GM21423 (cell line): ENCODE results near the gene IQCB1.
"Not testable (repeated sequence)": the region's sequence is repeated elsewhere in the genome, so short reads cannot be mapped to it uniquely, and the experiment has no call there.

Experiments
- ATAC-seq: cut with Tn5 transposase; IDR thresholded peaks from one replicate; pipeline ENCODE4 v1.9.1; 2021; ENCODE audit warnings: mild to moderate bottlenecking, moderate library complexity; ENCODE audit not compliant: unreplicated experiment

IQCB1 gene

GRCh38 chr3:121834671-121835464 is at the start of gene IQCB1, which contains the start of gene EAF2:
IQCB1 (minus strand) TSS chr3:121835060; CDS start chr3:121828960, 6,100 bp downstream.
EAF2 (plus strand) TSS chr3:121835209; CDS start chr3:121835286, 77 bp downstream.
- ATAC-seq = peak; percentile 97

DNA sequence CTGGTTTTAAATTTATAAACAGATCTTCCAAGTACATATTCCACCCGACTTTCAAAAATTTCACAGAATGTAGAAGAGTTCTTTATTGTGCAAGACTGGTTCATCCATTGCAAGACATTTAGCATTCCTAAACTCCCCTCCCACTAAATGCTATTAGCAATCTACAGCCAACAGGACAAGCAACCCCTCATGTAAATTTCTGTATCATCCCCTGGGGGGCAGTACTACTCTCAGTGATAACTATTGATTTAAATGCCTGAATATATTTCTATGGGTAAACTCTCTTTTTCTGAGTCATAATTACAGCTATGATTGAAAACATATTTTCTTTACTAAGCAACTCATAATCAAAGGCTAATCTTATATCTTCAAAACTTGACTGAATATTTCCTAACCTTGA is 48.6 kb upstream of the IQCB1 start:
- no peak for ATAC-seq

DNA sequence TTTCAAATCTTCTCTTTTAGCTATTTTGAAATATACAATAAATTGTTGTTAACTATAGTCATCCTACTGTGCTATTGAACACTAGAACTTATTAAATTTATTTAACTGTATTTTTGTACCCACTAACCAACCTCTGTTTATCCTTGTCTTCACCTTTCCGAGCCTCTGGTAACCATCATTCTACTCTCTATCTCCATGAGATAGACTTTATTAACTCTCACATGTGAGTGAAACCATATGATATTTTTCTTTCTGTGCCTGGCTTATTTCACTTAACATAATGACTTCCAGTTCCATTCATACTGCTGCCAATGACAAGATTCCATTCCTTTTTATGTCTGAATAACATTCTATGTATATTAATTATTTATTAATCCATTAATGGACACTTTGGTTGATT is 43.6 kb upstream of the IQCB1 start:
- no peak for ATAC-seq

- ATAC-seq = no peak
Measured at GRCh38 chr3:121871430-121871829, 36.6 kb upstream of the IQCB1 start.

DNA sequence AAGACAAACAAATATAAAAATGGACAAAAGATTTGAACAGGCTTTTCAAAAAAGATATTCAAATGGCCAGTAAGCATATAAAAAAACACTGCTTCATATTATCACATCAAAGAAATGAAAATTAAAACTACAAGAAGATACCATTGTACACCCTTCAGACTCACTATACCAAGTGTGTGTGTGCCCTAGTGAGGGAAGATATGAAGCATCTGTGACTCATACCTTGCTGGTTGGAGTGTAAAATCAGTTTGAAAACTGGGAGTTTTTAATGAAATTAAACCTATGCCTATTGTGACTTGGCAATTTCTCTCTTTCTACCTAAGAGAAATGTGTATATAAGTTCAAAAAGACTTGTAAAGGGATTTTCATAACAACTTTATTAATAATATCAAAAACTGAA is 35.9 kb upstream of the IQCB1 start:
- no peak for ATAC-seq

- no peak for ATAC-seq
Measured at GRCh38 chr3:121869736-121870135, 34.9 kb upstream of the IQCB1 start.

- ATAC-seq = no peak
Measured at GRCh38 chr3:121863801-121864200, 28.9 kb upstream of the IQCB1 start.

- ATAC-seq = not testable (repeated sequence)
Measured at GRCh38 chr3:121863247-121863646, 28.4 kb upstream of the IQCB1 start.

DNA sequence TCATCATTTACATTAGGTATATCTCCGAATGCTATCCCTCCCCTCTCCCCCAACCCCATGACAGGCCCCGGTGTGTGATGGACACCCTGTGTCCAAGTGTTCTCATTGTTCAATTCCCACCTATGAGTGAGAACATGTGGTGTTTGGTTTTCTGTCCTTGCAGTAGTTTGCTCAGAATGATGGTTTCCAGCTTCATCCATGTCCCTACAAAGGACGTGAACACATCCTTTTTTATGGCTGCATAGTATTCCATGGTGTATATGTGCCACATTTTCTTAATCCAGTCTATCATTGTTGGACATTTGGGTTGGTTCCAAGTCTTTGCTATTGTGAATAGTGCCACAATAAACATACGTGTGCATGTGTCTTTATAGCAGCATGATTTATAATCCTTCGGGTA is 22.9 kb upstream of the IQCB1 start:
- ATAC-seq = not testable (repeated sequence)

GRCh38 chr3:121855555-121855954 is 20.7 kb upstream of the IQCB1 start:
- no peak for ATAC-seq

DNA sequence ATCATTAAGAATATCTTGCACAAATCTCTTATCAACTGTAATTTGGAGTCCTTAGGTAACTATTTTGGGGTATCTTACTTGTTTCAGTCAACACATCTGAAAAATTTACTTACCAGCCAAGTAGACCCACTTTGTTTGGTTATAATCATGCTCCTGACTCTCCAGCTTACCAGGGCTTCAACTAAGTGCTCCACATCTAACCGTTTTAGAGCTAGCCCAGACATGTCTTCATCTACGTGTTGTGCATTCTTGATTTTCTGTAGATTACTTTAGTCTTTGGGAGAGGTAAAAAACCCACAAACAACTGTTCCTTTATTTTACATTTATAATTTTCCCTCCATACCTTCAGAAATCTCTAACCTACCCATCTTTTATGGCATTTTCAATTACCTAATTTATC is 17.4 kb upstream of the IQCB1 start:
- no peak for ATAC-seq

DNA sequence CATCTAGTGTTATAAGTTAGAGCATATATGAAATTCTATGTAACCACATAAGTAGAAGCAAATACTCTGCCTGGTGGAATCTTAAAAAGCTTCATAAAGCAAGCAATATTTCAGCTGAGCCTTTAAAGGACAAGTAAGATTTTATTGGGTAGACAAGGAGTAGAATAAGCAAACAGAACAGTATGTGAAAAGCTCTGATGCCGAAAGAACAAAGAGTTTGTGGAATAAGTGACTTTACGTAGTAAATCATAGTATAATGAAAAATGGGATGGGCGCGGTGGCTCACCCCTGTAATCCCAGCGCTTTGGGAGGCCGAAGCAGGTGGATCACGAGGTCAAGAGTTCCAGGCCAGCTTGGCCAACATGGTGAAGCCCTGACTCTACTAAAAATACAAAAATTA is 10.0 kb upstream of the IQCB1 start:
- ATAC-seq = no peak

GRCh38 chr3:121839962-121840361 is 5.1 kb upstream of the IQCB1 start:
- no peak for ATAC-seq

- ATAC-seq = no peak
Measured at GRCh38 chr3:121836481-121836880, 1.6 kb upstream of the IQCB1 start.

DNA sequence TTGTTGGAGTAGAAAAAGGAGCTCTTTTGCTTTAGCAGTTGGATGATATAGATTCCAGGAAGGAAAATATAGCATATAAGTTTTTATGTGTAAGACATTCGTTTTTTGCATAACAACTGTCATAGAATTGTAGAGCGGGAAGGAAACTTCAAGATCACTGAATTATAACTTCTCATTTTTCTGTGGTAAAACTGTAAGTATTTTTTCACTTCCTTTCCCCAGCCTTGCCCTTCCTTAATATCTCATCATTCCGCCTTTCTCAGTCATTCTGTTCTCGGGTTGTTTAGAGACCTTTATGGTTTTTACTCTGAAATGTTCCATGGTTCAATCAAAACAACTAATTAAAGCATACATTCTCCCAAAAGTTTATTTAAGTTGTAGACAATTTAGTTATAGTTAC is 1.2 kb upstream of the IQCB1 start:
- ATAC-seq = no peak

- ATAC-seq = peak; percentile 26
Measured at GRCh38 chr3:121835465-121835801, 573 bp upstream of the IQCB1 start.

GRCh38 chr3:121834157-121834670 is 646 bp downstream of the IQCB1 start:
- ATAC-seq = no peak

GRCh38 chr3:121822973-121823372 is 11.9 kb downstream of the IQCB1 start:
- ATAC-seq = no peak

DNA sequence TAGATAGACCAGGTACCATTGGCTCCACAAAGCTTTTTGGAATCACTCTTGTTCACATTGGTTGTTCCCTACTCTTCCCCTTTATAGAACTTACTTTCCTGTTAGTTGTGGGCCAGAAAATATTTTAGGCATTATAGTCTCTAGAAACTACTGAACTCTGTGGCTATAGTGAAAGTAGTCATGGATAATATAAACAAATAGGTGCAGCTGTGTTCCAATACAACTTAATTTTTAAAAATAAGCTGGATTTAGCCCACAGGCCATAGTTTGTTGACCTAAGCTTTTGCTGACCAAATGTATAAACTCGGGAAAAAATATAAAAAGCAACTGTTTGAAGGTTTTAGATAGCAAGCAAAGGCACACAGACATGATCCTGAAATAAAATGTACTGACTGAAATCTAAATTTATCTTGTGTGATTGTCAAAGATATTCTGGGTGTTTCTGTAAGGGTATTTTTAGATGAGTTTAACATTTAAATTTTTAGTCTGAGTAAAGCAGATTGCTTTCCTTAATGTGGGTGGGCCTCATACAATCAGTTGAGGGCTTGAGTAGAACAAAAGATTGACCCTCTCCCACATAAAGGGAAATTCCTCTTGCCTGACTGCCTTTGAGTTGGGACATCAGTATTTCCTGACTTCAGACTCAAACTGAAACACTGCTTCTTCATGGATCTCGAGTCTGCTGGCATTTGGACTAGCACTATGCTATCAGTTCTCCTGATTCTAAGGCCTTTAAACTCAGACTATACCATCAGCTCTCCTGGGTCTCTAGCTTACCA is 13.2 kb downstream of the IQCB1 start:
- no peak for ATAC-seq

GRCh38 chr3:121819236-121819635 is 15.6 kb downstream of the IQCB1 start:
- ATAC-seq = no peak

DNA sequence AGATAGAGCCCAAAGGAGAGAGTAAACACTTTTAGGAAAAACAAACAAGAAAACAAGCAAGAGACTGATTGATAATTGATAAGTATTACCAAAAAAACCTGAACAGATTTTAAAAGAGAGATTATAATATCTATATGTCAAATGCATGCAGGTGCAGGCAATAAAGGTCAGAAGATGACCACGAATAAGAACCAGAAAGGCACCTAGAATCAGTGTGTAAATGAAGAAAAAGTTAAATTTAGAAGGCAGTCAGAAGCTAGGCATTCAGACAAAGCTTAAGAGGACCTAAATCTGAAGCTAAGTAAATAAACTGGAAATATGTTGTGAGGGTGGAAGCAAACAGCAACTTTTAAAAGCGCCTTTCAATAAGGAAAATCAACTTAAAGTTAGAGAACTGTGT is 16.3 kb downstream of the IQCB1 start:
- no peak for ATAC-seq

DNA sequence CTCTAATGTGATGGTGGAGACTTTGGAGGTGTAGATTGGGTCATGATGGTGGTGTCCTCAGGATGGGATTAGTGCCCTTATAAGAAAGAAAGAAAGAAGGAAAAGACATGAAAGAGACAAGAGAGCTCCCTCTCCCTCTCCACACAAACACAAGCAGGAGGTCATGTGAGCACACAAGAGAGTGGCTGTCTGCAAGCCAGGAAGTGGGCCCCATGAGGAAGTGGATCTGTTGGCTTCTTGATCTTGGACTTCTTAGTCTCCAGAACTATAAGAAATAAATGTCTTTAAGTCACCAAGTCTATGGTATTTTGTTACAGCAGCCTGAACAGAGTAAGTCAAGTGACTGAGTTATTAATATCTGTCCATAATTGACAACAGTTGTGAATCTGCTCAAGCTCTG is 17.1 kb downstream of the IQCB1 start:
- no peak for ATAC-seq
